ENCODE measurements around the gene ZNF530.
A peak's percentile ranks its signal among the peaks of the same experiment; 100 is the strongest.

Gene ZNF530

DNA sequence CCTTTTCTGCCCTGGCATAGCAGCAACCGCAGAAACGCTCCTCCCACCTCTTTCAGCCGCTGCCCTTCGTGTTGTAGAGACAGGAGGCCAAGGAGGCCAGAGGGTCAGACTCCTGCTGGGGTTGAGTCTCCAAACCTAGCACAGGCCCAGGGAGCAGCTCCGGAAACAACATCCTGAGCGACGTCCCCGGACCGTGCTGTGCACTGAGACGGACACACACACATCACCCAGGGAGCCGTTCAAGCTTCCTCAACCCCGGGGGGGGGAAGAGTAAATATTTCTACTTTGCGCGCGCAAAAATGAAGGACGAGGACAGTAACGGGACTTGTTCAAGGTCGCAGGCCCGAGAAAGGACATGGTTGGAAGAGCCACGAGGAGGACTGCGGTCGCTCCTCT is 40.7 kb upstream of the ZNF530 start:
- Histone ChIP-seq H3K79me2 (peaks cover 22% of the 10 kb centered on the region), H3K4me1 (peaks cover 16% of the 10 kb centered on the region), H2AFZ (peak overlapping the region; percentile 99), H3K9ac (peak overlapping the region; percentile 85), H3K36me3 (ENCODE audit: control insufficient read depth, insufficient read depth, low read length) (no peaks in the 10 kb centered on the region), H3K4me3 (ENCODE audit: low read depth, low read length) (peak overlapping the region; percentile 74), H3K9me3 (ENCODE audit: control insufficient read depth, low read length) (no peaks in the 10 kb centered on the region), H3K4me2 (ENCODE audit: low read length) (peak overlapping the region; percentile 88), H3K27me3 (ENCODE audit: control insufficient read depth, insufficient read depth, low read length) (no peaks in the 10 kb centered on the region), H3K27ac (peak overlapping the region; percentile 75)
- TF ChIP-seq, protein P1, sequence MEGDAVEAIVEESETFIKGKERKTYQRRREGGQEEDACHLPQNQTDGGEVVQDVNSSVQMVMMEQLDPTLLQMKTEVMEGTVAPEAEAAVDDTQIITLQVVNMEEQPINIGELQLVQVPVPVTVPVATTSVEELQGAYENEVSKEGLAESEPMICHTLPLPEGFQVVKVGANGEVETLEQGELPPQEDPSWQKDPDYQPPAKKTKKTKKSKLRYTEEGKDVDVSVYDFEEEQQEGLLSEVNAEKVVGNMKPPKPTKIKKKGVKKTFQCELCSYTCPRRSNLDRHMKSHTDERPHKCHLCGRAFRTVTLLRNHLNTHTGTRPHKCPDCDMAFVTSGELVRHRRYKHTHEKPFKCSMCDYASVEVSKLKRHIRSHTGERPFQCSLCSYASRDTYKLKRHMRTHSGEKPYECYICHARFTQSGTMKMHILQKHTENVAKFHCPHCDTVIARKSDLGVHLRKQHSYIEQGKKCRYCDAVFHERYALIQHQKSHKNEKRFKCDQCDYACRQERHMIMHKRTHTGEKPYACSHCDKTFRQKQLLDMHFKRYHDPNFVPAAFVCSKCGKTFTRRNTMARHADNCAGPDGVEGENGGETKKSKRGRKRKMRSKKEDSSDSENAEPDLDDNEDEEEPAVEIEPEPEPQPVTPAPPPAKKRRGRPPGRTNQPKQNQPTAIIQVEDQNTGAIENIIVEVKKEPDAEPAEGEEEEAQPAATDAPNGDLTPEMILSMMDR (IDR thresholded peaks at IDR 0.05): no peak

DNA sequence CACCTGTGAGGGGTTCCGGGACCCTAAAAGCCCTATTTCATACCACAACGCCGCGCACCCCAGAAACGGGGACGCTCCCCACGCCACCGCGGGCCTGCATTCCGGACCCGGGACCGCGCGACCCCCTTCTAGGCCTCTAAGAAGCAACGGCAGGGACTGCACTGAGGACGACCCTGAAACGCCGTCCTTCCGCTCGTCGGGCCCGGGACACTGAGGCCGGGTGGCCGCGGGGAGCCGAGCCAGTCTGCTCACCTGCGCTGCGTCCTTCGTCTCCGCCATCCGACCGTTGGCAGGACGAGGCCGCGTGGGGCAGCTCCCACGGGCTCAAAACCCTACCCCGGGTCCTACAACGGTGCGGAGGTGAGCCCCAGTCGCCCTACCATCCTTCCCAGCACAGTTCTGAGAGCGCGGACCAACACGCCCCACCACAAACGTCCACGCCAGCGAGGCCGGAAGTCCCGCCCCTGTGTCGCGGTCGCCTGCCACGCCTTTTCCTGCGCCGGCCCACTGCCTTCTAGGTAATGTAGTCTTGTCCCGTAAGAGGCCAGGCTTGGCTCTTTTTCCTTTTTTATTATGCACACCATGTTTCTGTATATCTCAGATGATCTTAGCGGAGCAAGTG is 40.2 kb upstream of the ZNF530 start, which contains the start of gene ZNF550:
Gene ZNF550 (minus strand): TSS at position 460 of the 622 bp plus-strand sequence. CDS start 181 bp downstream, at position 279.
- no peaks in the 10 kb centered on the region for H3K36me3 ChIP-seq (ENCODE audit: control insufficient read depth, insufficient read depth, low read length)
- peak within 1 kb of the TSS; percentile 88 for H3K4me2 ChIP-seq (ENCODE audit: low read length)
- TF ChIP-seq, protein P1 (IDR thresholded peaks at IDR 0.05): no peak
- no peaks in the 10 kb centered on the region for H3K9me3 ChIP-seq (ENCODE audit: control insufficient read depth, low read length)
- H2AFZ ChIP-seq: peak within 1 kb of the TSS; percentile 99
- H3K4me3 ChIP-seq (ENCODE audit: low read depth, low read length): peak within 1 kb of the TSS; percentile 74
- H3K79me2 ChIP-seq: peaks cover 22% of the 10 kb centered on the region
- peak within 1 kb of the TSS; percentile 85 for H3K9ac ChIP-seq
- peak within 1 kb of the TSS; percentile 75 for H3K27ac ChIP-seq
- no peaks in the 10 kb centered on the region for H3K27me3 ChIP-seq (ENCODE audit: control insufficient read depth, insufficient read depth, low read length)
- peaks cover 16% of the 10 kb centered on the region for H3K4me1 ChIP-seq

DNA sequence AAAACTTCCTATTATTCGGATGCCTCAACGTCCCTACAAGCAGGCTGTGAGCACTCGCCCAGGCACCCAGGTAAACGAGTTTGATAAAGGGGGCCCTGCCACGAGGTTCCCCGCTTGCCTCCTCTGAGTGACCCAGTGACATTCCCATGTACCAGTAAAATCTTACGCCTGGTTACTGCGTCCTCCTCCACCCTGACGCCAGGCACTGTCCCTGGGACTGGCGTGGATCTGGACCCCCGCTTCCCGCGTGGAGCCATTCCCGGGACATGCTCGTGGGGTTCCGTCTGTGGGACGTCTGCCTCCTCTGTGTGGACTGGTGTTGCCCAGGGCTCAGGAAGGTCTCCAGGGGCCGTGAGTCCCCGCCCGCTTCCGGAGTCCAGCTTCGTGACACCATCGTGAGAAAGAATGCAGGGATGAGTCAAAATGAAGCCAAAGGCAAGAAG is 39.6 kb upstream of the ZNF530 start:
- no peaks in the 10 kb centered on the region for H3K36me3 ChIP-seq (ENCODE audit: control insufficient read depth, insufficient read depth, low read length)
- TF ChIP-seq, protein P1 (IDR thresholded peaks at IDR 0.05): no peak
- peak overlapping the region; percentile 88 for H3K4me2 ChIP-seq (ENCODE audit: low read length)
- H3K4me1 ChIP-seq: peaks cover 16% of the 10 kb centered on the region
- no peaks in the 10 kb centered on the region for H3K27me3 ChIP-seq (ENCODE audit: control insufficient read depth, insufficient read depth, low read length)
- H3K27ac ChIP-seq: peak overlapping the region; percentile 75
- no peaks in the 10 kb centered on the region for H3K9me3 ChIP-seq (ENCODE audit: control insufficient read depth, low read length)
- H3K4me3 ChIP-seq (ENCODE audit: low read depth, low read length): peak overlapping the region; percentile 74
- peaks cover 22% of the 10 kb centered on the region for H3K79me2 ChIP-seq
- H3K9ac ChIP-seq: peak overlapping the region; percentile 85
- peak overlapping the region; percentile 99 for H2AFZ ChIP-seq

DNA sequence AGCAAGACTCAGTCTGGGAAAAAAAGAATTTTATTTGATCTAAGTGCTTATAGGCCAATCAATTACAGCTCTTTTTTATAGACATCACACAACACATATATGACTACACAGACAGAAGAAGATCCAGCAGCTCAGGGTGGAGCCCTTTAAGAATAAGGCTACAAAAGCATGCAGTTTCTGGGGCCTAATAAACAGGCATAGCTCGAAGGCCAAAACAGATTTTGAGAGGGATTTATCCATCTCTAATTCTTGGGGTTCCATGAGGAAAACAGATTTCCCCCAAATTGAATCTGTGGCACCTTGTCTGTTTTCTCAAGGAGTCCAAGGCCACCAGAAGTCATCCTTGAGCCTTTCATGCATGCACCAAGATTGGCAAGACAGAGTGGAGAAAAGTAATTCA is 36.1 kb upstream of the ZNF530 start:
- Histone ChIP-seq H3K27me3 (ENCODE audit: control insufficient read depth, insufficient read depth, low read length) (no peaks in the 10 kb centered on the region), H3K9ac (no peak overlapping the region), H3K36me3 (ENCODE audit: control insufficient read depth, insufficient read depth, low read length) (no peaks in the 10 kb centered on the region), H3K4me3 (ENCODE audit: low read depth, low read length) (no peak overlapping the region), H3K9me3 (ENCODE audit: control insufficient read depth, low read length) (peaks cover 2% of the 10 kb centered on the region), H3K79me2 (peaks cover 5% of the 10 kb centered on the region), H3K4me2 (ENCODE audit: low read length) (no peak overlapping the region), H2AFZ (no peak overlapping the region), H3K27ac (no peak overlapping the region), H3K4me1 (peaks cover 8% of the 10 kb centered on the region)
- TF ChIP-seq, protein P1 (IDR thresholded peaks at IDR 0.05): no peak
